Superior temporal gyrus (tissue), 1 donor: ENCODE results near the gene TOP1.
A peak's percentile ranks its signal among the peaks of the same experiment; 100 is the strongest.
"Not testable (repeated sequence)": the region's sequence is repeated elsewhere in the genome, so short reads cannot be mapped to it uniquely, and the experiment has no call there.

ENCODE experiments used
- DNase-seq: peaks from one replicate; pipeline ENCODE4 v3.0.0-alpha.2; 2016; ENCODE audit errors: extremely low spot score

Gene TOP1

GRCh38 chr20:41091927-41092326 lies 63.3 kb downstream of the TOP1 start:
- DNase-seq: no peak

GRCh38 chr20:41094353-41095055 lies 65.9 kb downstream of the TOP1 start:
- DNase-seq: no peak

GRCh38 chr20:41095110-41095969 lies 66.7 kb downstream of the TOP1 start:
- peak; percentile 82 for DNase-seq

- DNase-seq: no peak
Measured at GRCh38 chr20:41098703-41099250, 70.2 kb downstream of the TOP1 start.

- DNase-seq: no peak
Measured at GRCh38 chr20:41100001-41100480, 71.4 kb downstream of the TOP1 start.

GRCh38 chr20:41101660-41102059 lies 73.0 kb downstream of the TOP1 start:
- DNase-seq: no peak

- no peak for DNase-seq
Measured at GRCh38 chr20:41108531-41108930, 79.9 kb downstream of the TOP1 start.

- DNase-seq: no peak
Measured at GRCh38 chr20:41110012-41110411, 81.4 kb downstream of the TOP1 start.

GRCh38 chr20:41110930-41111577 lies 82.4 kb downstream of the TOP1 start:
- no peak for DNase-seq

GRCh38 chr20:41111578-41111951 lies 82.9 kb downstream of the TOP1 start:
- no peak for DNase-seq

GRCh38 chr20:41116282-41116956 lies 87.8 kb downstream of the TOP1 start:
- DNase-seq: no peak

GRCh38 chr20:41118159-41118558 lies 89.5 kb downstream of the TOP1 start:
- not testable (repeated sequence) for DNase-seq

- no peak for DNase-seq
Measured at GRCh38 chr20:41118632-41119031, 90.0 kb downstream of the TOP1 start.

GRCh38 chr20:41119614-41120561 lies 91.3 kb downstream of the TOP1 start:
- DNase-seq: peak; percentile 88

- DNase-seq: no peak
Measured at GRCh38 chr20:41121399-41121798, 92.8 kb downstream of the TOP1 start.

GRCh38 chr20:41123631-41124030 lies 95.0 kb downstream of the TOP1 start:
- no peak for DNase-seq

- no peak for DNase-seq
Measured at GRCh38 chr20:41124451-41125094, 96.0 kb downstream of the TOP1 start.

GRCh38 chr20:41125530-41126457 lies 97.2 kb downstream of the TOP1 start:
- DNase-seq: no peak

- no peak for DNase-seq
Measured at GRCh38 chr20:41126719-41127118, 98.1 kb downstream of the TOP1 start.
